Measurements from ENCODE around the gene IFITM1. TPM values are rescaled to one million over a fixed set of nuclear protein-coding genes. Genes with fewer than 3 reads are reported as not detected.

Gene IFITM1
- total and polyA plus RNA-seq, 9 of the 15 experiments (the other 6 are each of a cell fraction or from before 2014, with no cell fraction given), result 691 to 5,579 (median 974) TPM

DNA sequence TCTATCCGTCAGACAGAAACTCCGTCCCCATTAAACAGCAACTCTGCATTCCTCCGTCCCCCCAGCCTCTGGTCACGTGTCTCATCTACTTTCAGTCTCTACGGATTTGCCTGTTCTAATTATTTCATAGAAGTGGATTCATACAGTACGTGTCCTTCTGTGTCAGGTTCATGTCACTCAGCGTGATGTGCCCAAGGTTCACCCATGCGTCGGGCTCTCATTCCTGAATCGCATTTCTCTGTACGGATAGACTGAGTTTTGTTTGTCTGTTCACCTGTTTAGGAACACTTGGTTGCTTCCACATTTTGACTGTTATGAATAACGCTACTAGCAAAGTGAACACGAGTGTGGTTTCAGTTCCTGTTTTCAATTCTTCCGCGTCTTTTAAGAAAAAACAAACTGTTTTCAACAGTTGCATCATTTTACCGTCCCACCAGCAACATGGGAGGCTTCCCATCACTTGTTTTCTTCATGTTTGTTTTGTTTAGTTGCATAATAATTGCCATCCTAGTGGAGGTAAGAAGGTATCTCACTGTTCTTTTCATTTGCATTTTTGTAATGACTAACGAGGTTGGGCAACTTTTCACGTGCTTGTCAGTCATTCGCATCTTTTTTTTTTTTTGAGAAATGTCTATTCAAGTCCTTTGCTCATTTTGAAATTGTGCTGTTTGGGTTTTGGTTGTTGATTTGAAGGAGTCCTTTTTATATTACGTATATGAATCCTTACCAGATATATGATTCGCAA lies 44.5 kb upstream of the IFITM1 start (continued):
- TF ChIP-seq TOE1 (IDR thresholded peaks at IDR 0.05; ENCODE audit: borderline replicate concordance), result peak; percentile 92
- TF ChIP-seq TOE1 (CRISPR knock-in tag; IDR thresholded peaks at IDR 0.05; ENCODE audit: borderline replicate concordance, low read depth), result no peak
- TF ChIP-seq, protein P1, sequence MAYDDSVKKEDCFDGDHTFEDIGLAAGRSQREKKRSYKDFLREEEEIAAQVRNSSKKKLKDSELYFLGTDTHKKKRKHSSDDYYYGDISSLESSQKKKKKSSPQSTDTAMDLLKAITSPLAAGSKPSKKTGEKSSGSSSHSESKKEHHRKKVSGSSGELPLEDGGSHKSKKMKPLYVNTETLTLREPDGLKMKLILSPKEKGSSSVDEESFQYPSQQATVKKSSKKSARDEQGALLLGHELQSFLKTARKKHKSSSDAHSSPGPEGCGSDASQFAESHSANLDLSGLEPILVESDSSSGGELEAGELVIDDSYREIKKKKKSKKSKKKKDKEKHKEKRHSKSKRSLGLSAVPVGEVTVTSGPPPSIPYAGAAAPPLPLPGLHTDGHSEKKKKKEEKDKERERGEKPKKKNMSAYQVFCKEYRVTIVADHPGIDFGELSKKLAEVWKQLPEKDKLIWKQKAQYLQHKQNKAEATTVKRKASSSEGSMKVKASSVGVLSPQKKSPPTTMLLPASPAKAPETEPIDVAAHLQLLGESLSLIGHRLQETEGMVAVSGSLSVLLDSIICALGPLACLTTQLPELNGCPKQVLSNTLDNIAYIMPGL (CRISPR knock-in tag; IDR thresholded peaks at IDR 0.05), result no peak
- TF ChIP-seq IRF9 (tag; IDR thresholded peaks at IDR 0.05), result peak; percentile 75
- peak; percentile 85 for TF ChIP-seq EP400 (IDR thresholded peaks at IDR 0.05)
- TF ChIP-seq ETV5 (CRISPR knock-in tag; IDR thresholded peaks at IDR 0.05; ENCODE audit: low read depth), result 0 out of 2 replicates have a peak, but pooled peaks have one; percentile 10

Measured in K562 (cell line).